ENCODE data around the gene RASD2. TPM values are rescaled to one million over a fixed set of nuclear protein-coding genes. Genes with fewer than 3 reads are reported as not detected.
A peak's percentile ranks its signal among the peaks of the same experiment; 100 is the strongest.

Gene RASD2
- total and polyA plus RNA-seq, 7 donors = 2.0 to 6.1 (median 3.5) TPM

DNA sequence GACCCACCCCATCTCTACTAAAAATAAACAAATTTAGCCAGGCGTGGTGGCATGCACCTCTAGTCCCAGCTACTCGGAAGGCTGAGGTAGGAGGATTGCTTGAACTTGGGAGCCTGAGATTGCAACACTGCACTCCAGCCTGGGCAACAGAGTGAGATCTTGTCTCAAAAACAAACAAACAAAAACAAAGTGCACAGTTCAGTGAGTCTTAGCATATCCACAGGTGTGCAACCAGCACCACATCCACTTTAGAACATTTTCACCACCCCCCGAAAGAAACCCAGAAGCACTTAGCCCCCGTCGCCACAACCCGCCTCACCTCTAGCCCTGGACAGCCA is 49.1 kb downstream of the RASD2 start:
- WGBS, 3 donors = 55 to 80% (median 68%) methylated on average over 6 of the region's 6 CpGs
- peak overlapping the region; percentile 97 for H3K27ac ChIP-seq
- intact Hi-C loops (cut with DNase I) = no loop called here

DNA sequence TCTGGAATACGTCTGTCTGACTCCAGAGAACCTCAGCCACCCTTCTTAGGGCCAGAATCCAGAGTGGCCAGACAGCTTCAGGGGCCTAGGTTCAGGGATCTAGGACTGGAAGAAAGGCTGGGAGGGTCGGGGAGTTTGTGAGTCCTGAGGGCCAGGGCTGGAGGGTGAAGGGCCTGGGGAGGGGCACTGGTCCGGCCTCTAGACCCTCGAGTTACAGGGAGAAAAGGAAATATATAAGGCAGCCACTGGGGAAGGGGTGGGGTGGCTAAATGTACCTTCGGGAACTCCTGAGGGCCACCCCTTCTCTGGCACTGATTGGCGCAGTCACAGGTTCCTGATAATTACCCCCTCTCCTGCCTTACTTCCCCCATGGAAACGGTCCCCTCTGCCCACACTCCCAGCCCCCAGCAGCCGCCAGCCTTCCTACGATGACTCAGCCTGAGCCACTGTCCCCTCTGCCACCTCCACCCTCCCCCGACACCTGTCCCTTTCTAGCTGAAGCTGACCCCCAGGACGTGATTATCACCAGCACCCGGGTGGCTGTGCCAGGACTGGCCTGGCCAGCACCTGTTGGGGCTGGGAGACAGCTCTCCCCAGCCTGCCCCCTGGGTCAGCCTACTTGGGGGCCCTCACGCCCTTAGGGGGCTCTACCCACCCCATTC is 50.1 kb downstream of the RASD2 start:
- WGBS, 3 donors = 28 to 36% (median 34%) methylated on average over 12 to 13 of the region's 13 CpGs
- no peaks in the 10 kb centered on the region for H3K9me3 ChIP-seq
- peaks cover 73% of the 10 kb centered on the region for H3K4me1 ChIP-seq
- H3K27me3 ChIP-seq (ENCODE audit: insufficient read depth in 3 of 3, low read length in 2 of 3) = no peaks in the 10 kb centered on the region
- intact Hi-C loops (cut with DNase I) = no loop called here
- H3K27ac ChIP-seq = peak overlapping the region; percentile 97
- no peaks in the 10 kb centered on the region for H3K36me3 ChIP-seq (ENCODE audit: insufficient read depth in 1 of 2, low read depth in 1 of 2)
- TF ChIP-seq, protein P1, sequence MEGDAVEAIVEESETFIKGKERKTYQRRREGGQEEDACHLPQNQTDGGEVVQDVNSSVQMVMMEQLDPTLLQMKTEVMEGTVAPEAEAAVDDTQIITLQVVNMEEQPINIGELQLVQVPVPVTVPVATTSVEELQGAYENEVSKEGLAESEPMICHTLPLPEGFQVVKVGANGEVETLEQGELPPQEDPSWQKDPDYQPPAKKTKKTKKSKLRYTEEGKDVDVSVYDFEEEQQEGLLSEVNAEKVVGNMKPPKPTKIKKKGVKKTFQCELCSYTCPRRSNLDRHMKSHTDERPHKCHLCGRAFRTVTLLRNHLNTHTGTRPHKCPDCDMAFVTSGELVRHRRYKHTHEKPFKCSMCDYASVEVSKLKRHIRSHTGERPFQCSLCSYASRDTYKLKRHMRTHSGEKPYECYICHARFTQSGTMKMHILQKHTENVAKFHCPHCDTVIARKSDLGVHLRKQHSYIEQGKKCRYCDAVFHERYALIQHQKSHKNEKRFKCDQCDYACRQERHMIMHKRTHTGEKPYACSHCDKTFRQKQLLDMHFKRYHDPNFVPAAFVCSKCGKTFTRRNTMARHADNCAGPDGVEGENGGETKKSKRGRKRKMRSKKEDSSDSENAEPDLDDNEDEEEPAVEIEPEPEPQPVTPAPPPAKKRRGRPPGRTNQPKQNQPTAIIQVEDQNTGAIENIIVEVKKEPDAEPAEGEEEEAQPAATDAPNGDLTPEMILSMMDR (IDR thresholded peaks at IDR 0.05) = no peak
- ATAC-seq (peak; percentile 50 to 70 (median 62)), DNase-seq (peak; percentile 76 to 86)
- H3K4me3 ChIP-seq = no peak overlapping the region

More for the DNA sequence above, 49.1 kb downstream of the RASD2 start:
- DNase-seq = no peak
- TF ChIP-seq, protein P1 (IDR thresholded peaks at IDR 0.05) = no peak
- Histone ChIP-seq H3K27me3 (ENCODE audit: insufficient read depth in 3 of 3, low read length in 2 of 3) (no peaks in the 10 kb centered on the region), H3K9me3 (no peaks in the 10 kb centered on the region), H3K4me1 (peaks cover 68% of the 10 kb centered on the region), H3K4me3 (no peak overlapping the region), H3K36me3 (ENCODE audit: insufficient read depth in 1 of 2, low read depth in 1 of 2) (no peaks in the 10 kb centered on the region)
- no peak for ATAC-seq

DNA sequence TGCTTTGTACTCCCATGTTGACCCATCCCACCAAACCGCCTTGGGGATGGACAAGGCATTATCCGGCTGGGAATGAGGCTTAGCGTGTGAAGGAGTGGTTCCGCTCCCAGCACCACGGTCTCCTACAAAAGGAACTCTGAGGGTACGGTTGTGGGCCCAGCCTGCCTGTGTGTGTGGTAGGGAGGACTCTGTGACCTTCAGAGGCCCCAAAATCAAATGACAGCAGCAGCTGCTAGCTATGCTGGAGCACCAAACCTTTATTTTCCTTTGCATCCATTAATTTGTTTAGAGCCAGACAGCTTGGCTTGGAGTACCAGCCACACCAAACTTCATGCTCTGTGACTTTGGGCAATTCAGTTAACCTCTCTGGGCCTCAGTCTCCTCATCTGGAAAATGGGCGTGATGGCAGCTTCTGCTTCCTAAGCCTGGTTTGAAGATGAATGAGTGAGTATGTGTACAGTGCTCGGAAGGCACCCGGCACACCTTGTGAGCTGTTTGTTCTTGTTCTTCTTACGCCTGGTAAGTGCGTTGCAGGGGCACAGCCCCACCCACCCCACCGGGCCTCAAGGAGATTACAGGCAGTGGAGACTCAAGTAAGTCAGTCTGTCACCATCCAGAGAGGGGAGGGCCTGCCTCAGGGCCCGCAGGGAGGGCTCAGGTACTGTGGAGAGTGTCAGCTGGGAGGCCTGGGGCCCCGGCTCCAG is 51.2 kb downstream of the RASD2 start:
- H3K9me3 ChIP-seq = no peaks in the 10 kb centered on the region
- DNase-seq = no peak
- H3K27ac ChIP-seq = peak overlapping the region; percentile 97
- H3K27me3 ChIP-seq (ENCODE audit: insufficient read depth in 3 of 3, low read length in 2 of 3) = no peaks in the 10 kb centered on the region
- intact Hi-C loops (cut with DNase I) = no loop called here
- H3K36me3 ChIP-seq (ENCODE audit: insufficient read depth in 1 of 2, low read depth in 1 of 2) = no peaks in the 10 kb centered on the region
- peaks cover 79% of the 10 kb centered on the region for H3K4me1 ChIP-seq
- WGBS, 3 donors = 68 to 81% (median 70%) methylated on average over 13 to 14 of the region's 14 CpGs
- ATAC-seq = no peak
- TF ChIP-seq, protein P1 (IDR thresholded peaks at IDR 0.05) = no peak
- no peak overlapping the region for H3K4me3 ChIP-seq

DNA sequence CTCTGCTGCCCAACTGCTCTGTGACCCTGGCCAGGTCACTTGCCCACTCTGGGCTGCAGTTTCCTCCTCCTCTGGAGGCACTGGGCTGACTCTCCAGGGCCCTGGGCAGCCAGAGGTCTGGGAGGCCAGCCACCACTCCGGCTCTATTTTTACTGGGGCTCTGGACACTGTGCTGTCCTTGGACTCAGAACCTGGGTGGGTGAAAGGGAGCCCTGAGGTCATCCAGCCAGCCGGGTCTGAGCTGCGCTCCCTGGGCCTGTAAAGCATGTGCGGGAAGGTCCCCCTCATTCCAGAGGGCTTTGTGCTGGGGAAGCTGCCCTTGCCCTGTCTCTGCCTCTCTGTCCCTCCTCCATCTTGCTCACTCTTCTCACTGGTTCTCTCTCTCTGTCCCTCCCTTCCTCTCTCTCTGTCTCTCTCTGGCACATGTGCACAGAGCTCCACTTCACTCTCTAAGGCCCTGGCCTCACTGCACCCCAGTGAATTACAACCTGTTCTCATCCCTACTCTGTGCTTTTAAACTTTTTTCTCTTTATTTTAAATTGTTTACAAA is 51.9 kb downstream of the RASD2 start:
- Histone ChIP-seq H3K4me1 (peaks cover 78% of the 10 kb centered on the region), H3K27me3 (ENCODE audit: insufficient read depth in 3 of 3, low read length in 2 of 3) (no peaks in the 10 kb centered on the region), H3K27ac (peak overlapping the region; percentile 97), H3K9me3 (no peaks in the 10 kb centered on the region), H3K36me3 (ENCODE audit: insufficient read depth in 1 of 2, low read depth in 1 of 2) (no peaks in the 10 kb centered on the region), H3K4me3 (no peak overlapping the region)
- WGBS, 3 donors = 13 to 24% (median 23%) methylated on average over 4 of the region's 4 CpGs
- intact Hi-C loops (cut with DNase I) = no loop called here
- ATAC-seq (peak in 3 of 4 donors; percentile 9 to 35 (median 34)), DNase-seq (peak in 1 of 2 donors; percentile 76)
- TF ChIP-seq, protein P1 (IDR thresholded peaks at IDR 0.05) = no peak
